H1 (cell line): ENCODE measurements around the gene PHACTR2. TPM values are rescaled to one million over a fixed set of nuclear protein-coding genes. Genes with fewer than 3 reads are reported as not detected.

Experiments
- CTCF ChIA-PET: fragments of 300-600 bp; sonication (Branson Sonifier 250); formaldehyde crosslinking; loops from one replicate; lab custom pipeline; 2021; ENCODE audit not compliant: partially characterized antibody; lab: Charles Lee
- POLR2A ChIA-PET: fragments of 300-600 bp; sonication (Branson Sonifier 250); formaldehyde crosslinking; loops from one replicate; lab custom pipeline; 2021; ENCODE audit warnings: inconsistent platforms; ENCODE audit not compliant: partially characterized antibody; lab: Charles Lee
- DNase-seq, 2 experiments: peaks; one replicate each; pipeline versions ENCODE4 v3.0.0 to v3.0.0-alpha.2; 2010 to 2022; ENCODE audit warnings: low spot score in 2 of 2, low read depth in 1 of 2, mixed read lengths in 1 of 2
- FAIRE-seq: peaks from 2 replicates; lab custom pipeline; 2011; peaks lifted over from hg19 to GRCh38; lab: Jason Lieb, UNC
- H2AFZ ChIP-seq: 2 replicates; pipeline ENCODE4 v1.8.1; 2012; ENCODE audit warnings: low read length, inconsistent platforms
- H2AK5ac ChIP-seq: 2 replicates; pipeline ENCODE4 v1.6.1; 2013; ENCODE audit warnings: low read depth, low read length
- H2BK120ac ChIP-seq: replicated peaks from 2 replicates; pipeline ENCODE3; 2013; ENCODE audit warnings: low read depth, low read length, inconsistent platforms
- H2BK12ac ChIP-seq: 2 replicates; pipeline ENCODE4 v1.6.1; 2013; ENCODE audit warnings: low read depth, low read length
- H2BK15ac ChIP-seq: 2 replicates; pipeline ENCODE4 v1.6.1; 2013; ENCODE audit warnings: low read length
- H2BK20ac ChIP-seq: 2 replicates; pipeline ENCODE4 v1.6.1; 2013; ENCODE audit warnings: low read length
- H2BK5ac ChIP-seq: 2 replicates; pipeline ENCODE4 v1.6.1; 2013; ENCODE audit warnings: low read depth, low read length
- H3K14ac ChIP-seq: 2 replicates; pipeline ENCODE4 v1.6.1; 2013; ENCODE audit warnings: inconsistent platforms; ENCODE audit not compliant: insufficient read length
- H3K18ac ChIP-seq: 2 replicates; pipeline ENCODE4 v1.6.1; 2013; ENCODE audit warnings: low read length; ENCODE audit errors: extremely low read depth
- H3K23ac ChIP-seq: 2 replicates; pipeline ENCODE4 v1.6.1; 2013; ENCODE audit warnings: inconsistent platforms; ENCODE audit not compliant: insufficient read length
- H3K23me2 ChIP-seq: 2 replicates; pipeline ENCODE4 v1.6.1; 2013; ENCODE audit warnings: low read depth, low read length
- H3K27ac ChIP-seq: 2 replicates; pipeline ENCODE4 v1.6.1; 2011; ENCODE audit warnings: low read depth, low read length, inconsistent platforms
- H3K27me3 ChIP-seq, 4 experiments: replicated peaks in 1 of 4; 1 replicate in 1 of 4; 2 replicates in 3 of 4; pipeline versions ENCODE4 v1.6.1 to v1.8.1; 2011 to 2013; ENCODE audit warnings: low read length in 3 of 4, mild to moderate bottlenecking in 3 of 4, inconsistent platforms in 2 of 4, mixed read lengths in 2 of 4, moderate library complexity in 1 of 4; ENCODE audit not compliant: control insufficient read depth in 3 of 4, insufficient read depth in 3 of 4; ENCODE audit errors: extremely low read depth in 1 of 4
- H3K36me3 ChIP-seq, 4 experiments: 2 replicates each; pipeline versions ENCODE4 v1.6.1 to v1.8.1; 2011 to 2013; ENCODE audit warnings: mild to moderate bottlenecking in 4 of 4, low read length in 3 of 4, moderate library complexity in 2 of 4, control low read depth in 1 of 4, inconsistent platforms in 1 of 4; ENCODE audit not compliant: insufficient read depth in 4 of 4, control insufficient read depth in 2 of 4
- H3K4ac ChIP-seq: replicated peaks from 2 replicates; pipeline ENCODE3; 2013; ENCODE audit warnings: low read length, low read depth, mixed read lengths, inconsistent platforms; ENCODE audit not compliant: insufficient read length
- H3K4me1 ChIP-seq, 4 experiments: replicated peaks in 1 of 4; 1 replicate in 1 of 4; 2 replicates in 3 of 4; pipeline versions ENCODE4 v1.6.1 to v1.8.1; 2011 to 2013; ENCODE audit warnings: low read length in 3 of 4, inconsistent platforms in 2 of 4, mixed read lengths in 1 of 4; ENCODE audit not compliant: insufficient read depth in 4 of 4, control insufficient read depth in 3 of 4
- H3K4me2 ChIP-seq, 2 experiments: 2 replicates each; pipeline versions ENCODE4 v1.6.1 to v1.8.1; 2011 to 2013; ENCODE audit warnings: low read depth in 2 of 2, low read length in 2 of 2, control low read depth in 1 of 2, inconsistent platforms in 1 of 2, mild to moderate bottlenecking in 1 of 2; ENCODE audit not compliant: insufficient read depth in 1 of 2
- H3K4me3 ChIP-seq, 4 experiments: fragments of 200-600, 300-600 bp in 1 of 4; sonication (generic), shearing (Covaris generic), sonication (Bioruptor Twin) in 1 of 4; 2 replicates each; pipeline versions ENCODE4 v1.5.1 to v1.8.1; 2011 to 2016; ENCODE audit warnings: low read length in 4 of 4, low read depth in 3 of 4, control low read depth in 2 of 4, inconsistent platforms in 2 of 4, mild to moderate bottlenecking in 2 of 4, mixed read lengths in 1 of 4, moderate library complexity in 1 of 4; ENCODE audit not compliant: insufficient read depth in 2 of 4; ENCODE audit errors: extremely low read depth in 1 of 4
- H3K56ac ChIP-seq: replicated peaks from 2 replicates; pipeline ENCODE3; 2013; ENCODE audit warnings: low read depth, mild to moderate bottlenecking, mixed read lengths, low read length, inconsistent platforms; ENCODE audit not compliant: insufficient read length
- H3K79me1 ChIP-seq: 2 replicates; pipeline ENCODE4 v1.6.1; 2013; ENCODE audit warnings: low read depth, low read length, control low read depth
- H3K79me2 ChIP-seq, 2 experiments: 2 replicates each; pipeline versions ENCODE4 v1.6.1 to v1.8.1; 2012 to 2013; ENCODE audit warnings: low read length in 2 of 2, mild to moderate bottlenecking in 2 of 2, inconsistent platforms in 1 of 2; ENCODE audit not compliant: insufficient read depth in 2 of 2, control insufficient read depth in 1 of 2
- H3K9ac ChIP-seq, 4 experiments: replicated peaks in 1 of 4; 1 replicate in 1 of 4; 2 replicates in 3 of 4; pipeline versions ENCODE4 v1.6.1 to v1.8.1; 2011 to 2013; ENCODE audit warnings: low read depth in 3 of 4, low read length in 3 of 4, control low read depth in 2 of 4, mild to moderate bottlenecking in 2 of 4, moderate library complexity in 2 of 4, inconsistent platforms in 1 of 4; ENCODE audit errors: extremely low read depth in 1 of 4
- H3K9me3 ChIP-seq, 2 experiments: 2 replicates each; pipeline versions ENCODE4 v1.6.1 to v1.8.1; 2012 to 2013; ENCODE audit warnings: mild to moderate bottlenecking in 2 of 2, moderate library complexity in 2 of 2, control low read depth in 1 of 2, inconsistent platforms in 1 of 2, low read depth in 1 of 2, low read length in 1 of 2, mixed read lengths in 1 of 2; ENCODE audit not compliant: insufficient read depth in 2 of 2
- H4K20me1 ChIP-seq, 2 experiments: replicated peaks in 1 of 2; 2 replicates each; pipeline versions ENCODE3 to v1.8.1; 2011 to 2013; ENCODE audit warnings: inconsistent platforms in 2 of 2, low read length in 2 of 2, mild to moderate bottlenecking in 1 of 2; ENCODE audit not compliant: insufficient read depth in 2 of 2, control insufficient read depth in 1 of 2
- H4K5ac ChIP-seq: 2 replicates; pipeline ENCODE4 v1.6.1; 2013; ENCODE audit warnings: low read length, low read depth, mixed read lengths, inconsistent platforms; ENCODE audit not compliant: insufficient read length
- H4K8ac ChIP-seq: 2 replicates; pipeline ENCODE4 v1.8.0; 2013; ENCODE audit warnings: mild to moderate bottlenecking, moderate library complexity, low read length, inconsistent platforms; ENCODE audit not compliant: insufficient read depth; ENCODE audit errors: extremely low read depth
- H4K91ac ChIP-seq: replicated peaks from 2 replicates; pipeline ENCODE3; 2013; ENCODE audit warnings: low read length, mixed read lengths, inconsistent platforms; ENCODE audit not compliant: insufficient read length
- RBBP5 ChIP-seq: IDR thresholded peaks from 2 replicates; pipeline ENCODE4 v1.7.1; 2012; ENCODE audit warnings: low read depth, mild to moderate bottlenecking, inconsistent platforms, low read length, moderate library complexity, borderline replicate concordance
- SP1 ChIP-seq: IDR thresholded peaks from 2 replicates; pipeline ENCODE4 v1.6.1; 2011; ENCODE audit warnings: low read depth, low read length
- WGBS, 2 experiments: shearing (Covaris generic) in 1 of 2; methylation state at CpG; one replicate each; pipeline versions ENCODE4 v1.1.6 to v1.1.7; 2013 to 2015; ENCODE audit warnings: low lambda C conversion rate in 2 of 2, mixed read lengths in 2 of 2, inconsistent platforms in 1 of 2, low coverage in 1 of 2, missing lambda C conversion rate in 1 of 2; ENCODE audit not compliant: insufficient replicate concordance in 2 of 2, insufficient coverage in 1 of 2, insufficient read length in 1 of 2; ENCODE audit errors: extremely low coverage in 1 of 2, missing lambda C conversion rate in 1 of 2; 5-methylcytosine and 5-hydroxymethylcytosine counted together
- polyA plus RNA-seq, 7 experiments: library from polyadenylated mRNA; depleted of rRNA in 3 of 7; stranded (reverse) in 5 of 7; unstranded in 2 of 7; fragments of >200 nt in 5 of 7; fragments of 200-250 nt in 2 of 7; gene quantifications; 1 replicate in 5 of 7; 2 replicates in 1 of 7; 4 replicates in 1 of 7; pipeline versions ENCODE4 v1.2.1 to v1.2.3, GENCODE V29; 2011 to 2013; ENCODE audit warnings: missing spikeins in 2 of 7, mixed read lengths in 2 of 7
- total RNA-seq: library from RNA; stranded (reverse); fragmentation: NEBNext Ultra II Directional; extraction: Animal tissue kit (Norgen Biotek cat#: 25700); gene quantifications from 2 replicates; pipeline ENCODE4 v1.2.1, GENCODE V29; 2021

PHACTR2 gene
- total and polyA plus RNA-seq, 2 of the 8 experiments (the other 6 are each of a cell fraction or from before 2014, with no cell fraction given): 16.9 to 131 TPM

DNA sequence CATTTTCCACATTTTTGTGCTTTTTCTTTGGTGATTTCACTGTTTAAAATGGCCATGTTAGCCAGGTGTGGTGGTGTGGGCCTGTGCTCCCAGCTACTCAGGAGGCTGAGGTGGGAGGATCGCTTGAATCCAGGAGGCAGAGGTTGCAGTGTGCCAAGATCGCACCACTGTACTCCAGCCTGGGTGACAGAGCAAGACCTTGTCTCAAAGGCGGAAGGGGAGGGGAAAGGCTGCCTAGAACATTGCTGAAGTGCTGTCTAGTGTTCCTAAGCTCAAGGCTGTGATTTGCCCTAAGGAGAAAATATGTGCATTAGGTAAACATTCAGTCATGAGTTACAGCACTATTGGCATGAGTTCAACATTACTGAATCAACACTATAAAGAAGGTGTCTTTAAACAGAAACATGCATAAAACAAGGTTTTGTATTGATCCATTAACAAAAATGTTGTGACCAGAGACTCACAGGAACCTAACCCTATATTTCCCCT lies 200.6 kb downstream of the PHACTR2 start:
- no peak overlapping the region for H3K27ac ChIP-seq
- H2BK15ac ChIP-seq: no peak overlapping the region
- H3K4me3 ChIP-seq: no peak overlapping the region
- no peak overlapping the region for H4K91ac ChIP-seq
- H2BK12ac ChIP-seq: no peak overlapping the region
- peaks cover 3 to 6% of the 10 kb centered on the region in 2 experiments for H3K9me3 ChIP-seq
- no peak overlapping the region for H4K8ac ChIP-seq
- no peak overlapping the region for H2AFZ ChIP-seq
- H3K79me1 ChIP-seq: no peaks in the 10 kb centered on the region
- no peak overlapping the region for H3K56ac ChIP-seq
- no peak overlapping the region for H3K18ac ChIP-seq
- WGBS, 2 experiments: 97% methylated on average over 3 of the region's 3 CpGs; no CpG with 5 or more reads in 1 of the 2 experiments
- FAIRE-seq (no peak), DNase-seq (no peak)
- no peak overlapping the region for H2BK120ac ChIP-seq
- no peaks in the 10 kb centered on the region for H3K27me3 ChIP-seq
- no peak overlapping the region for H3K14ac ChIP-seq
- ChIA-PET CTCF (interaction anchor here (0.6 to 3.1 kb wide), 4 partner anchors 61 to 304 kb away, joined by 3 to 9 read pairs (median 3); no protein-coding TSS in a partner anchor), POLR2A (no interaction called here)
- no peaks in the 10 kb centered on the region for H3K79me2 ChIP-seq
- no peak overlapping the region for H3K4me2 ChIP-seq
- H2BK20ac ChIP-seq: no peak overlapping the region
- H3K23ac ChIP-seq: no peak overlapping the region
- H4K5ac ChIP-seq: no peak overlapping the region
- H3K36me3 ChIP-seq: no peaks in the 10 kb centered on the region
- no peaks in the 10 kb centered on the region; the same call in 1 of the 2 replicates for H3K23me2 ChIP-seq
- no peak overlapping the region for H3K4ac ChIP-seq
- H2AK5ac ChIP-seq: no peak overlapping the region
- no peaks in the 10 kb centered on the region for H3K4me1 ChIP-seq
- no peak overlapping the region for H3K9ac ChIP-seq
- TF ChIP-seq RBBP5 (no peak), SP1 (no peak)
- H2BK5ac ChIP-seq: no peak overlapping the region
- H4K20me1 ChIP-seq: no peaks in the 10 kb centered on the region
